ENCODE measurements around the gene BAIAP2. TPM values are rescaled to one million over a fixed set of nuclear protein-coding genes. Genes with fewer than 3 reads are reported as not detected.

BAIAP2 gene
- total and polyA plus RNA-seq, 5 donors: 20.5 to 39.5 (median 32.8) TPM

- Histone ChIP-seq H3K4me3 (ENCODE audit: low read length) (peak overlapping the region; percentile 97), H3K27ac (ENCODE audit: low read length) (no peak overlapping the region), H3K27me3 (ENCODE audit: control insufficient read depth, insufficient read depth) (no peaks in the 10 kb centered on the region), H3K9me3 (ENCODE audit: control insufficient read depth, low read length) (no peaks in the 10 kb centered on the region), H3K4me1 (ENCODE audit: control insufficient read depth, insufficient read depth, low read length) (peaks cover 5% of the 10 kb centered on the region)
- no peak for ATAC-seq
- WGBS: 63% methylated on average over 18 of the region's 18 CpGs
- intact Hi-C loops (cut with DNase I): no loop called here
- DNase-seq: no peak
These were observed 41.9 kb upstream of the BAIAP2 start for GRCh38 chr17:80992948-80993624.

GRCh38 chr17:80995131-80995530 lies 39.8 kb upstream of the BAIAP2 start:
- Histone ChIP-seq H3K4me3 (ENCODE audit: low read length) (no peak overlapping the region), H3K27ac (ENCODE audit: low read length) (no peak overlapping the region), H3K9me3 (ENCODE audit: control insufficient read depth, low read length) (no peaks in the 10 kb centered on the region), H3K4me1 (ENCODE audit: control insufficient read depth, insufficient read depth, low read length) (peaks cover 5% of the 10 kb centered on the region), H3K27me3 (ENCODE audit: control insufficient read depth, insufficient read depth) (no peaks in the 10 kb centered on the region)
- WGBS: 93% methylated on average over 13 of the region's 13 CpGs
- ATAC-seq (no peak), DNase-seq (peak in 1 of 3 donors; percentile 57)
- intact Hi-C loops (cut with DNase I): no loop called here

GRCh38 chr17:80996422-80997305 lies 38.3 kb upstream of the BAIAP2 start:
- Histone ChIP-seq H3K4me1 (ENCODE audit: control insufficient read depth, insufficient read depth, low read length) (peaks cover 5% of the 10 kb centered on the region), H3K4me3 (ENCODE audit: low read length) (no peak overlapping the region), H3K9me3 (ENCODE audit: control insufficient read depth, low read length) (no peaks in the 10 kb centered on the region), H3K27me3 (ENCODE audit: control insufficient read depth, insufficient read depth) (no peaks in the 10 kb centered on the region), H3K27ac (ENCODE audit: low read length) (no peak overlapping the region)
- intact Hi-C loops (cut with DNase I): no loop called here
- ATAC-seq (no peak), DNase-seq (peak in 1 of 3 donors; percentile 49)
- 93% methylated on average over 25 of the region's 25 CpGs for whole genome bisulfite sequencing

GRCh38 chr17:80997424-80998117 lies 37.4 kb upstream of the BAIAP2 start:
- ATAC-seq: no peak
- H3K9me3 ChIP-seq (ENCODE audit: control insufficient read depth, low read length): no peaks in the 10 kb centered on the region
- H3K27ac ChIP-seq (ENCODE audit: low read length): no peak overlapping the region
- no peak overlapping the region for H3K4me3 ChIP-seq (ENCODE audit: low read length)
- intact Hi-C loops (cut with DNase I): no loop called here
- 88% methylated on average over 32 of the region's 32 CpGs for WGBS
- peak in 1 of 3 donors; percentile 39 for DNase-seq
- H3K4me1 ChIP-seq (ENCODE audit: control insufficient read depth, insufficient read depth, low read length): peaks cover 5% of the 10 kb centered on the region
- no peaks in the 10 kb centered on the region for H3K27me3 ChIP-seq (ENCODE audit: control insufficient read depth, insufficient read depth)

- 93% methylated on average over 19 of the region's 19 CpGs for WGBS
- H3K4me1 ChIP-seq (ENCODE audit: control insufficient read depth, insufficient read depth, low read length): peaks cover under 1% of the 10 kb centered on the region
- H3K27me3 ChIP-seq (ENCODE audit: control insufficient read depth, insufficient read depth): no peaks in the 10 kb centered on the region
These were observed 36.7 kb upstream of the BAIAP2 start for GRCh38 chr17:80998118-80998747.

GRCh38 chr17:80998748-80999535 lies 36.0 kb upstream of the BAIAP2 start:
- H3K4me1 ChIP-seq (ENCODE audit: control insufficient read depth, insufficient read depth, low read length): no peaks in the 10 kb centered on the region
- DNase-seq (no peak), ATAC-seq (no peak)
- H3K27ac ChIP-seq (ENCODE audit: low read length): no peak overlapping the region
- no peaks in the 10 kb centered on the region for H3K27me3 ChIP-seq (ENCODE audit: control insufficient read depth, insufficient read depth)
- H3K4me3 ChIP-seq (ENCODE audit: low read length): no peak overlapping the region
- intact Hi-C loops (cut with DNase I): no loop called here
- WGBS: 87% methylated on average over 39 of the region's 39 CpGs
- H3K9me3 ChIP-seq (ENCODE audit: control insufficient read depth, low read length): no peaks in the 10 kb centered on the region

More at GRCh38 chr17:80998118-80998747, 36.7 kb upstream of the BAIAP2 start:
- DNase-seq (no peak), ATAC-seq (no peak)
- intact Hi-C loops (cut with DNase I): no loop called here
- Histone ChIP-seq H3K4me3 (ENCODE audit: low read length) (no peak overlapping the region), H3K27ac (ENCODE audit: low read length) (no peak overlapping the region), H3K9me3 (ENCODE audit: control insufficient read depth, low read length) (no peaks in the 10 kb centered on the region)

- Histone ChIP-seq H3K27ac (ENCODE audit: low read length) (no peak overlapping the region), H3K27me3 (ENCODE audit: control insufficient read depth, insufficient read depth) (no peaks in the 10 kb centered on the region), H3K4me3 (ENCODE audit: low read length) (no peak overlapping the region), H3K9me3 (ENCODE audit: control insufficient read depth, low read length) (no peaks in the 10 kb centered on the region), H3K4me1 (ENCODE audit: control insufficient read depth, insufficient read depth, low read length) (no peaks in the 10 kb centered on the region)
- ATAC-seq: no peak
- DNase-seq: peak in 1 of 3 donors; percentile 41
- intact Hi-C loops (cut with DNase I): no loop called here
- WGBS: 94% methylated on average over 40 of the region's 40 CpGs
These were observed 35.2 kb upstream of the BAIAP2 start for GRCh38 chr17:80999536-81000333.

GRCh38 chr17:81000334-81000630 lies 34.7 kb upstream of the BAIAP2 start:
- 92% methylated on average over 8 of the region's 8 CpGs for WGBS
- DNase-seq (peak in 1 of 3 donors; percentile 40), ATAC-seq (no peak)
- intact Hi-C loops (cut with DNase I): no loop called here
- no peaks in the 10 kb centered on the region for H3K27me3 ChIP-seq (ENCODE audit: control insufficient read depth, insufficient read depth)
- H3K4me3 ChIP-seq (ENCODE audit: low read length): no peak overlapping the region
- no peaks in the 10 kb centered on the region for H3K9me3 ChIP-seq (ENCODE audit: control insufficient read depth, low read length)
- no peaks in the 10 kb centered on the region for H3K4me1 ChIP-seq (ENCODE audit: control insufficient read depth, insufficient read depth, low read length)
- H3K27ac ChIP-seq (ENCODE audit: low read length): no peak overlapping the region

- no peak overlapping the region for H3K27ac ChIP-seq (ENCODE audit: low read length)
- intact Hi-C loops (cut with DNase I): no loop called here
- no peaks in the 10 kb centered on the region for H3K27me3 ChIP-seq (ENCODE audit: control insufficient read depth, insufficient read depth)
- DNase-seq (peak in 1 of 3 donors; percentile 53), ATAC-seq (peak; percentile 4 to 6)
- H3K4me1 ChIP-seq (ENCODE audit: control insufficient read depth, insufficient read depth, low read length): no peaks in the 10 kb centered on the region
- WGBS: 68% methylated on average over 18 of the region's 18 CpGs
- no peak overlapping the region for H3K4me3 ChIP-seq (ENCODE audit: low read length)
- no peaks in the 10 kb centered on the region for H3K9me3 ChIP-seq (ENCODE audit: control insufficient read depth, low read length)
These were observed 34.2 kb upstream of the BAIAP2 start for GRCh38 chr17:81000631-81001357.
